ENCODE results near the gene C2CD4B. TPM values are rescaled to one million over a fixed set of nuclear protein-coding genes. Genes with fewer than 3 reads are reported as not detected.

C2CD4B gene
- total RNA-seq, 1 donor from 2014 or later = 3.5 TPM

- no peak for ATAC-seq
- H3K4me3 ChIP-seq = no peak overlapping the region
- intact Hi-C loops (cut with DNase I) = no loop called here
- DNase-seq = no peak
- H3K4me1 ChIP-seq = no peaks in the 10 kb centered on the region
- H3K9me3 ChIP-seq = no peaks in the 10 kb centered on the region
- no peaks in the 10 kb centered on the region for H3K36me3 ChIP-seq
- no peak for TF ChIP-seq CTCF (IDR thresholded peaks at IDR 0.05)
- no peak overlapping the region for H3K27ac ChIP-seq
- no peaks in the 10 kb centered on the region for H3K27me3 ChIP-seq
Measured at GRCh38 chr15:62208884-62209283, 43.8 kb upstream of the C2CD4B start.

GRCh38 chr15:62208367-62208766 lies 43.3 kb upstream of the C2CD4B start:
- TF ChIP-seq CTCF (IDR thresholded peaks at IDR 0.05) = no peak
- Histone ChIP-seq H3K27me3 (no peaks in the 10 kb centered on the region), H3K27ac (no peak overlapping the region), H3K4me3 (no peak overlapping the region), H3K9me3 (no peaks in the 10 kb centered on the region), H3K36me3 (no peaks in the 10 kb centered on the region), H3K4me1 (no peaks in the 10 kb centered on the region)
- DNase-seq = no peak
- intact Hi-C loops (cut with DNase I) = no loop called here
- ATAC-seq = no peak

GRCh38 chr15:62190675-62191074 lies 25.6 kb upstream of the C2CD4B start:
- no peak for TF ChIP-seq CTCF (IDR thresholded peaks at IDR 0.05)
- H3K9me3 ChIP-seq = no peaks in the 10 kb centered on the region
- no peak for ATAC-seq
- H3K36me3 ChIP-seq = no peaks in the 10 kb centered on the region
- intact Hi-C loops (cut with DNase I) = no loop called here
- H3K27me3 ChIP-seq = no peaks in the 10 kb centered on the region
- no peak overlapping the region for H3K4me3 ChIP-seq
- no peak for DNase-seq
- no peaks in the 10 kb centered on the region for H3K4me1 ChIP-seq
- no peak overlapping the region for H3K27ac ChIP-seq

DNA sequence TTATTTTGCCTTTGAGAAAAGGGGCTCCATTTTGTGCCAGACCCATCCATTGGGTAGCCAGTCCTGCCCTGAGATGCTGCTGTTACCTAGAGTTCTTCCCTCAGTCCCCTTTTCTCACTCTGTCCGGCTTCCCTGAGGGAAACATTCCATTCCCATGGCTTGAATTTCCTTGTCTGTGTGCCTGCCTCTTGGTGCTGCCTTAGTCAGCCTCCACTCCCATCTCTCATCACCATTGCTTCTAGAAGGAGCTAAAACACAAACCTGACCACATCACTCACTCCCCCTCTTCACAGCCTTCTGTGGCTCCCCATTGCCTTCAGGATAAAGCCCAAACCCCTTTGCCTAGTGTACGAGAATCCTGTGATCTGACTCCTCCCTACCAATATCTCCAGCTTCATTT lies 25.2 kb upstream of the C2CD4B start:
- ATAC-seq (no peak), DNase-seq (no peak)
- H3K27ac ChIP-seq = no peak overlapping the region
- intact Hi-C loops (cut with DNase I) = no loop called here
- no peak overlapping the region for H3K4me3 ChIP-seq
- no peaks in the 10 kb centered on the region for H3K4me1 ChIP-seq
- no peaks in the 10 kb centered on the region for H3K9me3 ChIP-seq
- no peaks in the 10 kb centered on the region for H3K27me3 ChIP-seq
- no peaks in the 10 kb centered on the region for H3K36me3 ChIP-seq
- no peak for TF ChIP-seq CTCF (IDR thresholded peaks at IDR 0.05)

DNA sequence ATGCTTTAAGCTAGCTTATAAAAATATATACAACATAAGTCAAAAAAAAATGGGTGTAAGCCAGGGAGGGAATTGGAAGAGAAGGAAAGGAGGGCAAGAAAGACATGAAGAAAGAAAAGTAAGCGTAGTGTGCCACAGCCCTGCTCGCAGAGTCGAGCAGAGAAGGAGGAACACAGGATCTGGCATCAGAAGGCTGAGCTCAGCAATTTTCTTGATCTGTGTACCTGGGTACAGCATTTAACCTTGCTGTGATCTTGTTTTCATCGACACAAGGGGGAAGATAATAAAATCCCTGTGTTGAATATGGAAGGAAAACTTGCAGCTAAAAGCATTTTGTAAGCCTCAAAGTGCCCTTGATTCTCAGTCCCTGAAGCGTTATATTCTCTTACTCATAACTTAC lies 23.7 kb upstream of the C2CD4B start:
- no peaks in the 10 kb centered on the region for H3K4me1 ChIP-seq
- ATAC-seq = no peak
- H3K4me3 ChIP-seq = no peak overlapping the region
- TF ChIP-seq CTCF (IDR thresholded peaks at IDR 0.05) = no peak
- no peak overlapping the region for H3K27ac ChIP-seq
- no peaks in the 10 kb centered on the region for H3K9me3 ChIP-seq
- no peak for DNase-seq
- no peaks in the 10 kb centered on the region for H3K27me3 ChIP-seq
- no peaks in the 10 kb centered on the region for H3K36me3 ChIP-seq
- intact Hi-C loops (cut with DNase I) = no loop called here

DNA sequence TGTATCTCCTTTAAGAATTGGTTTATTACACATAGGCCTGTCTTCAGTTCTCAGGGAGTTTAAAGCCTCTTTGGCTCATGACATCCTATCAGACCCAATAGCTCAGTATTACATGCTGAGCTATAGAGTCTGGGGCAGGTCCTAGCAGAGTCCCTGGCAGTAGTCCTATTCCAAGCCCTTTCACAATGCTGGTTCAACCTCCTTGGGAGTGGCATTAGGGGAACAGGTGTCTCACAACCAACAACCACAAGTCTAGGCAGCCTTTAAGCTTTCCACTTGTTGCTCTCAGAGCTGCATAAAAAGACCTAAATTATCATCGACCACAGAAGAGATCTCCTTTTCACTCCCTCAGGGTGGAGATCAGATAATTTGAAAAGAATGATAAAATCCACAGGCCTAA lies 22.8 kb upstream of the C2CD4B start:
- Histone ChIP-seq H3K4me3 (no peak overlapping the region), H3K27ac (no peak overlapping the region), H3K9me3 (no peaks in the 10 kb centered on the region), H3K27me3 (no peaks in the 10 kb centered on the region), H3K36me3 (no peaks in the 10 kb centered on the region), H3K4me1 (no peaks in the 10 kb centered on the region)
- intact Hi-C loops (cut with DNase I) = no loop called here
- DNase-seq (no peak), ATAC-seq (no peak)
- TF ChIP-seq CTCF (IDR thresholded peaks at IDR 0.05) = no peak

All from upper lobe of right lung (tissue), 1 donor.